GM18499 (cell line): Measurements from ENCODE around the gene MCAM.

Source experiments
- ATAC-seq: cut with Tn5 transposase; IDR thresholded peaks from one replicate; pipeline ENCODE4 v1.9.1; 2021; ENCODE audit warnings: moderate number of reproducible peaks; ENCODE audit not compliant: insufficient read depth, unreplicated experiment

Gene MCAM

DNA sequence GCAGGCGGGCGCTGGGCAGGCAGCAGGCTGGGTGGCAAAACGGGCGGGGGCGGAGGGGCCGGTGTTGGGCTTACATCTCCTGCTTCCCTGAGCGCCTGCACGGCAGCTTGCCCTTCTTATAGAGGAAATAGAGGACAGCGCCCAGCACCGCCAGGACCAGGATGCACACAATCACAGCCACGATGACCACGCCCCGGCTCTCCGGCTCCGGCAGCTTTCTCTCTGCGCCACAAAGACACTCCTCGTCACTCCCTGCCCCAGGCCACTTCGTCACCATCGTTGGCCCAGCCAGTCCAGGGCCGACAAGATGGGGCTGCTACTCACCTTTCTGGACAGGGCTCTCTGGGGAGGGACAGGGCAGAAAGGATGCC, 6.3 kb downstream of the MCAM start:
- ATAC-seq = no peak

DNA sequence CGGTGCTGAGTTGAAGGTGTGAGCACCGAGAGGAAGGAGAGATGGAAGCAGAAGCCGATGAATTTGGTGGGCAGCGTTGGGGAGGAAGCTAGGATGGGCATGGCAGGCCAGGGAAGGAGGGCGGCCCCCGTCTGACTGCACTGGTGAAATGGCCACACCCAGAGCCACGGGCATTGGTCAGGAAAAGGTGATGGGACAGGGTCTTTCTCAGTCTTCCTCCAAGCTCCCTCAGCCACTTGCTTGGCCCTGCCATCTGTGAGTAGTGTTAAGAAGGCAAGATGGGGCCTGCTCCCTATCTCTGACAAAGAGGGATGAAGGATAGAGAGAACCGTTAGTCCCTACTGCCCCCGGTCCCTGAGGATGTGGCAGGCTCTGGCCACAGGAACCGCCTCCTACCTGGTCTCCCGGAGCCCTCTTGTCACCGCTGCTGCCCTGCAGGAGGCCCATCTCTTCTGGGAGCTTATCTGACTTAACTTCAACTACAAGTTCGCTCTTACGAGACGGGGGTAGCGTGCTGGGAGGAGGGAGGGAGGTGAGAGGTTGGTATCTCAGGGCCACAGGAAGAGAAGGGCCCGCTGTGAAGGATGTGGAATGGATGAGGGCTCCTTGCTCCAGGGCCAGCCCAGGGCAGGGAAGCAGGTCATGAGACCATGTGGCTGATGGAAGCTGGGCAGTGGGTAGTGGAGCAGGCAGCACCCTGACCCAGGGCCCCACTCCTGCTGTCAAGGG, 6.8 kb downstream of the MCAM start:
- ATAC-seq = no peak

- ATAC-seq = no peak
These were observed 7.5 kb downstream of the MCAM start for GRCh38 chr11:119309411-119309810.

DNA sequence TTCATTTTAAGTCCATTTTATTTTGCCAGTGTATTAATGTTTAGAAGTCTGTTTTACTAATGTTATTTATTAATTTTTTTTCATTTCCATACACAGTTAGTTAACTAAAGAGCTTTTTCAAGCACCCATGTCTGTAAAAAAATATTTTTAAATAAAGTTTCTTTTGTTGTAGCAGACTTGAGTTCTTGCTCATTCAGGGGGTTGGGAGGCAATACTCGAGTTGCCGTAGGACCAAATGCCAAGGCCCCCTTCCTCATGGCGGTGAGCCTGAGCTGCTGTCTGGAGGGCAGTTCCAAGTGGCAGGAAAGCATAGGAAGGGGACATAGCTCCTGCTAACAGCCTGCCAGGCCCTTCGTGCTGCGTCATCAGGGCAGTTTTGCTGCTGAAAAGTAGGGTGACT, 9.0 kb downstream of the MCAM start:
- ATAC-seq = no peak

- ATAC-seq = no peak
These were observed 9.7 kb downstream of the MCAM start for GRCh38 chr11:119307219-119307618.

GRCh38 chr11:119306373-119306890, 10.5 kb downstream of the MCAM start:
- ATAC-seq = no peak

GRCh38 chr11:119305556-119306372, 11.2 kb downstream of the MCAM start:
- ATAC-seq = no peak

GRCh38 chr11:119303227-119303718, 13.7 kb downstream of the MCAM start:
- ATAC-seq = no peak

GRCh38 chr11:119300198-119300964, 16.5 kb downstream of the MCAM start:
- ATAC-seq = no peak

DNA sequence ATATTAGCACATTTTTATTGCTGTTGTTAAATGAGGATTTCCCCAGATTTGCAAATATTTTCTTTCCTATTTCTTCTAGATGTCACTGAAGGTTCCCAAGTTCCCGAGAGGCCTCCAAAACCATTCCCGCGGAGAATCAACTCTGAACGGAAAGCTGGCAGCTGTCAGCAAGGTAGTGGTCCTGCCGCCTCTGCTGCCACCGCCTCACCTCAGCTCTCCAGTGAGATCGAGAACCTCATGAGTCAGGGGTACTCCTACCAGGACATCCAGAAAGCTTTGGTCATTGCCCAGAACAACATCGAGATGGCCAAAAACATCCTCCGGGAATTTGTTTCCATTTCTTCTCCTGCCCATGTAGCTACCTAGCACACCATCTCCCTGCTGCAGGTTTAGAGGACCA, 17.5 kb downstream of the MCAM start:
- no peak for ATAC-seq

DNA sequence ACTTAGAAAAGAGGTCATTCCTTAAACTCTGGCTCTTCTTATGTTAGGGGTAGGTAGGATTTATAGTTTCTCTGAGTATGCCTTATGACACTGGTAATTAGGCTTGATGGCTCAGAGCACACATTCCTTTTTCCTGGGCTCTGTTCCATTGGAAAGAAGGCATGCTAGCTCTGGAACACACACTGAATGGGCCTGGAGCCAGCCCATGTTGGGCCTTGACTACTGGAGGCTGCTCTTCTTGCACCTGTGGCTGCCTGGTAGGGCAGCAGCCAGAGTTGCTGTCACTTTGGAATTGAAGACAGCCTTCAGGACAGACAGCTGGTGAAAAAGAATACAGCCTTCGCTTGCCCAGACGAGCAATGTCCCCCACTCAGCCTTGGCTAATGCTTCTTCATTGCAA, 18.2 kb downstream of the MCAM start:
- no peak for ATAC-seq

- ATAC-seq = no peak
These were observed 19.0 kb downstream of the MCAM start for GRCh38 chr11:119297938-119298337.

DNA sequence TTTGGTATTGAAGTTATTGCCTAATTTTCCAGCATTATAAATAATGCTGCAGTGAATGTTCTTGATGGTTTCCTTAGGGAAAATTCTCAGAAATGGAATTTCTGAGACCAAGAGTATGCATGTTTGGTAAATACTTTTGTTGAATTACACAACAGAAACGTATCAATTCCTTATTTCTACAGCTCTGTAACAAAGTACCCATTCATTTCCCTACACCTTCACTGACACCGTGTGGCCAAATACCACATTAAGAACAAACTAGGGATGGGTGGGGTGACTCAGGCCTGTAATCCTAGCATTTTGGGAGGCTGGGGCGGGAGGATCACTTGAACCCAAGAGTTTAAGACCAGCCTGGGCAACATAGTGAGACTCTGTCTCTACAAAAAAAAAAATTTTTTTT, 21.8 kb downstream of the MCAM start:
- no peak for ATAC-seq

GRCh38 chr11:119293461-119293860, 23.5 kb downstream of the MCAM start:
- ATAC-seq = no peak

DNA sequence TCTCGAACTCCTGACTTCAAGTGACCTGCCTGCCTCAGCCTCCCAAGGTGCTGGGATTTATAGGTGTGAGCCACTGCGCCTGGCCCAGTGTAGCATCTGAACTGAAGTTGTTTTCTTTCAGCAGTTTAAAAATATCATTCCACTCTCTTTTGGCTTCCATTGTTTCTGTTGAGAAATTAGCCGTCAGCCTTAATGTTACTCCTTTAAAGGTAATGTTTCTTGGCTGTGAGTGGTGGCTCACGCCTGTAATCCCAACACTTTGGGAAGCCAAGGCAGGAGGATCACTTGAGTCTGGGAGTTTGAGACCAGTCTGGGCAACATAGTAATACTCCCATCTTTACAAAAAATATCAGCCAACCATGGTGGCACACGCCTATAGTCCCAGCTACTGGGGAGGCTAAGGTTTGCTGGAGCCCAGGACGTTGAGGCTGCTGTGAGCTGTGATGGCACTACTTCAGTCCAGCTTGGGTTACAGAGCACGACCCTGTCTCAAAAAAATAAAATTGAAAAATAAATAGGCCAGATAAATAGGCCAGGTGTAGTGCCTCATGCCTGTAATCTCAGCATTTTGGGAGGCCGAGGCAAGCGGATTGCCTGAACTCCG, 25.9 kb downstream of the MCAM start:
- no peak for ATAC-seq

DNA sequence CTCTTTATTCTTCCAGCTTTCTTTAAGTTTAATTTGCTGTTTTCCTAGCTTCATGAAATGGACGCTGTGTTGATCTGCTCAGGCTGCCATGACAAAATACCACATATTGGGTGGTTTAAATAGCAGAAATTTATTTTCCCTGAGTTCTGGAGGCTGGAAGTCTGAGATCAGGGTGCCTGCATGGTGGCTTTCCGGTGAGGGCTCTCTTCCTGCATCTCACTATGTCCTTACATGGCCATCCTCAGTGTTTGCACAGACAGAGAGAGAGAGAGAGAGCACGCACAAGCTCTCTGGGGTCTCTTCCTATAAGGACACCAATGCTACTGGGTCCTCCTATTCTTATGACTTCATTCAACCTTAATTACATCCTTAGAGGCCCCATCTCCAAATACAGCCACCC, 28.7 kb downstream of the MCAM start:
- no peak for ATAC-seq

DNA sequence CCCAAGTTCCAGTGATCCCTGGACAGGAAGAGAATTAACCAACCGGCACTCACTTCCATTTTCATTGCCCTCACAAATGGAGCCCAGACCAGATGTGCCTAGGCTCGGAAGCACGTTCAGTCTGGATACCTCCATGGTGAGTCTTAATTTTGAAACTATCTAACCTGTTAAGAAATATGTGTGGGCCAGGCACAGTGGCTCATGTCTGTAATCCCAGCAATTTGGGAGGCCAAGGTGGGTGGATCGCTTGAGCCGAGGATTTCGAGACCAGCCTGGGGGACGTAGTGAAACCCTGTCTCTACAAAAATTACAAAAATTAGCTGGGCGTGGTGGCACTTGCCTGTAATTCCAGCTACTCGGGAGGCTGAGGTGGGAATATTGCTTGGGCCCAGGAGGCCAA, 31.5 kb downstream of the MCAM start:
- no peak for ATAC-seq

DNA sequence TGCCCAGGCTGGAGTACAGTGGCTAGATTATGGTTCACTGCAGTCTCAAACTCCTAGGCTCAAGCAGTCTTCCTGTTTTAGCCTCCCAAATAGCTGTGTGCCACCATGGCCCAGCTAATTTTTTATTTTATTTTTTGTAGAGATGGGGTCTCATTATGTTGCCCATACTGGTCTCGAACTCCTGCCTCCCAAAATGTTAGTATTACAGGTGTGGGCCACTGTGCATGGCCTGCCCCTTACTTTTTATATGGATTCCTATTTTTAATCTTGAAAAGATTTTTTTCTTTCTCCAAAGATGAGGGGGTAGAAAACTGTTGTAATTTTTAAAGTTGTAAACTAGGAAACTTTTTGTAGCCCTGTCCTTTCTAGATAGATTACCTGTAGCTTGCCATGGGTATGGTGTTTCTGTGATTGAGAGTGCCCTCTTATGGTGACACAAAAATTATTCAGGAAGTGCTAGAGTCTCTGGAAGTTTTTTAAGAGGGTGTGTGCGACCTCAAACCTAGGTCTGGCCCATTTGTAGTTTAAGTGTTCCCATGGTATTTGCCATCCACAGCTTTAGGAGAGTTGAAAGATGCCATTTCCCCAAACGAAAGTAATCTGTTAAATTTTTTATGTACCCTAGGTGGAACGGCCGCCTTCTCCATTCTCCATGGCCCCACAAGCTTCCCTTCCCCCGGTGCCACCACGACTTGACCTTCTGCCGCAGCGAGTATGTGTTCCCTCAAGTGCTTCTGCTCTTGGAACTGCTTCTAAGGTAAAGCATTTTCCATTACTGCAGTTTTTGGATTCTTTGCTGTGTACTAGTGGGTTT, 32.4 kb downstream of the MCAM start:
- no peak for ATAC-seq

GRCh38 chr11:119282495-119282894, 34.4 kb downstream of the MCAM start:
- ATAC-seq = no peak

GRCh38 chr11:119277660-119278059, 39.3 kb downstream of the MCAM start:
- no peak for ATAC-seq
